NCI-H1048 (cell line): ENCODE data around the gene MAP6D1.

Source experiments
- DNase-seq: peaks from one replicate; lab custom pipeline; 2025; lab: John Stamatoyannopoulos, UW

The MAP6D1 gene

GRCh38 chr3:183825456-183826161 is at the start of gene MAP6D1:
MAP6D1 (minus strand) TSS chr3:183825577; CDS start chr3:183825547, 30 bp downstream.
- no peak for DNase-seq

GRCh38 chr3:183873914-183874313 is 48.5 kb upstream of the MAP6D1 start:
- DNase-seq: no peak

- no peak for DNase-seq
Measured at GRCh38 chr3:183871541-183871940, 46.2 kb upstream of the MAP6D1 start.

GRCh38 chr3:183870563-183870962 is 45.2 kb upstream of the MAP6D1 start:
- DNase-seq: no peak

GRCh38 chr3:183868796-183869195 is 43.4 kb upstream of the MAP6D1 start:
- no peak for DNase-seq

GRCh38 chr3:183862610-183863009 is 37.2 kb upstream of the MAP6D1 start:
- DNase-seq: no peak

GRCh38 chr3:183857863-183858262 is 32.5 kb upstream of the MAP6D1 start:
- no peak for DNase-seq

GRCh38 chr3:183854318-183855035 is 29.1 kb upstream of the MAP6D1 start:
- DNase-seq: no peak

- DNase-seq: no peak
Measured at GRCh38 chr3:183845608-183846288, 20.4 kb upstream of the MAP6D1 start.

GRCh38 chr3:183845090-183845489 is 19.7 kb upstream of the MAP6D1 start:
- DNase-seq: no peak

- no peak for DNase-seq
Measured at GRCh38 chr3:183844606-183845005, 19.2 kb upstream of the MAP6D1 start.

GRCh38 chr3:183839751-183840150 is 14.4 kb upstream of the MAP6D1 start:
- no peak for DNase-seq

GRCh38 chr3:183837894-183838293 is 12.5 kb upstream of the MAP6D1 start:
- no peak for DNase-seq

- no peak for DNase-seq
Measured at GRCh38 chr3:183837390-183837789, 12.0 kb upstream of the MAP6D1 start.

GRCh38 chr3:183833516-183833915 is 8.1 kb upstream of the MAP6D1 start:
- no peak for DNase-seq

- no peak for DNase-seq
Measured at GRCh38 chr3:183830187-183830586, 4.8 kb upstream of the MAP6D1 start.

- no peak for DNase-seq
Measured at GRCh38 chr3:183829466-183829865, 4.1 kb upstream of the MAP6D1 start.

GRCh38 chr3:183828538-183828870 is 3.1 kb upstream of the MAP6D1 start:
- DNase-seq: no peak

- no peak for DNase-seq
Measured at GRCh38 chr3:183827809-183828537, 2.6 kb upstream of the MAP6D1 start.

GRCh38 chr3:183826448-183827250 is 1.3 kb upstream of the MAP6D1 start:
- DNase-seq: no peak

GRCh38 chr3:183824761-183825455 is 469 bp downstream of the MAP6D1 start:
- DNase-seq: no peak
